HepG2 (cell line): Measurements from ENCODE around the gene C7orf57. TPM values are rescaled to one million over a fixed set of nuclear protein-coding genes. Genes with fewer than 3 reads are reported as not detected.
A peak's percentile ranks its signal among the peaks of the same experiment; 100 is the strongest.

Experiments
- ATAC-seq: fragments of 200-7000 bp; cut with Tn5 transposase; 3 replicates; pipeline ENCODE4 v1.9.1; 2020; ENCODE audit warnings: mild to moderate bottlenecking, moderate library complexity
- BruUV-seq: library from RNA; stranded (reverse); fragments of 400-500 nt; replicated peaks from 2 replicates; lab custom pipeline; 2021; lab: Mats Ljungman, UMichigan
- CTCF ChIA-PET: fragments of 300-600 bp; formaldehyde crosslinking; extraction: SDS; loops from one replicate; lab custom pipeline; 2021; ENCODE audit warnings: low total read pairs, inconsistent platforms, low intra/inter-chr PET ratio; lab: Yijun Ruan, JAX
- POLR2A ChIA-PET: fragments of 350-600 bp; sonication (Branson Sonifier 250); formaldehyde crosslinking; loops from one replicate; lab custom pipeline; 2020; ENCODE audit warnings: antibody characterized with exemption, inconsistent platforms; lab: Yijun Ruan, JAX
- DNase-seq: peaks from one replicate; pipeline ENCODE4 v3.0.0-alpha.2; 2015; ENCODE audit warnings: low spot score
- FAIRE-seq: peaks from 3 replicates; lab custom pipeline; 2011; peaks lifted over from hg19 to GRCh38; lab: Jason Lieb, UNC
- H2AFZ ChIP-seq: one replicate; pipeline ENCODE4 v1.6.1; 2011; ENCODE audit warnings: low read length, inconsistent platforms
- H3K27ac ChIP-seq: fragments of 300-600 bp; 3 replicates; pipeline ENCODE4 v1.8.0; 2011; ENCODE audit warnings: mixed run types, mild to moderate bottlenecking, mixed read lengths, low read length, inconsistent platforms; ENCODE audit not compliant: insufficient read depth; ENCODE audit errors: extremely low read length
- H3K27me3 ChIP-seq, 2 experiments: fragments of 200-600 bp in 1 of 2; 2 replicates in 1 of 2; 3 replicates in 1 of 2; pipeline versions ENCODE4 v1.6.0 to v1.8.0; 2011; ENCODE audit warnings: low read length in 2 of 2, mild to moderate bottlenecking in 2 of 2, moderate library complexity in 2 of 2, inconsistent platforms in 1 of 2; ENCODE audit not compliant: insufficient read depth in 2 of 2, control insufficient read depth in 1 of 2
- H3K36me3 ChIP-seq, 2 experiments: fragments of 200-600 bp in 1 of 2; replicated peaks in 1 of 2; 2 replicates in 1 of 2; 3 replicates in 1 of 2; pipeline versions ENCODE4 v1.5.1 to v1.8.0; 2011; ENCODE audit warnings: low read length in 2 of 2, inconsistent platforms in 1 of 2; ENCODE audit not compliant: insufficient read depth in 2 of 2, control insufficient read depth in 1 of 2
- H3K4me1 ChIP-seq: 2 replicates; pipeline ENCODE4 v1.5.1; 2012; ENCODE audit warnings: low read length, inconsistent platforms; ENCODE audit not compliant: insufficient read depth
- H3K4me2 ChIP-seq: 2 replicates; pipeline ENCODE4 v1.6.0; 2011; ENCODE audit warnings: low read depth, low read length, inconsistent platforms
- H3K4me3 ChIP-seq, 3 experiments: fragments of 200-600 bp in 1 of 3; sonication (generic), shearing (Covaris generic) in 1 of 3; replicated peaks in 1 of 3; 2 replicates each; pipeline ENCODE4 v1.5.1; 2011 to 2016; ENCODE audit warnings: low read length in 3 of 3, inconsistent platforms in 2 of 3, low read depth in 2 of 3, mild to moderate bottlenecking in 2 of 3, control low read depth in 1 of 3, mixed read lengths in 1 of 3; ENCODE audit not compliant: insufficient read depth in 1 of 3
- H3K79me2 ChIP-seq: one replicate; pipeline ENCODE4 v1.6.1; 2011; ENCODE audit warnings: low read length, inconsistent platforms; ENCODE audit not compliant: insufficient read depth
- H3K9ac ChIP-seq: 2 replicates; pipeline ENCODE4 v1.6.0; 2011; ENCODE audit warnings: mild to moderate bottlenecking, low read depth, low read length, inconsistent platforms; ENCODE audit not compliant: insufficient read depth
- H3K9me3 ChIP-seq: 2 replicates; pipeline ENCODE4 v1.5.1; 2012; ENCODE audit warnings: mild to moderate bottlenecking, low read length
- H4K20me1 ChIP-seq: 2 replicates; pipeline ENCODE4 v1.6.0; 2011; ENCODE audit warnings: inconsistent platforms, mild to moderate bottlenecking, low read length, moderate library complexity; ENCODE audit not compliant: insufficient read depth
- CREB1 ChIP-seq, 2 experiments: fragments of 450-650 bp in 1 of 2; IDR thresholded peaks; 2 replicates each; pipeline ENCODE4 v1.6.1; 2016 to 2017; ENCODE audit warnings: control low read depth in 1 of 2, mild to moderate bottlenecking in 1 of 2, missing compliant biosample characterization in 1 of 2, missing genetic modification characterization in 1 of 2
- CTCF ChIP-seq: sonication (generic); formaldehyde crosslinking; IDR thresholded peaks from 2 replicates; pipeline ENCODE4 v1.5.0; 2020; ENCODE audit warnings: mild to moderate bottlenecking, missing genetic modification reagents, moderate library complexity
- LRRFIP1 ChIP-seq: sonication (generic); formaldehyde crosslinking; conservative IDR thresholded peaks from 2 replicates; pipeline ENCODE4 v1.4.0; 2020; ENCODE audit warnings: missing genetic modification reagents
- WGBS: methylation state at CpG from one replicate; pipeline ENCODE4 v1.1.6; 2017; ENCODE audit warnings: low lambda C conversion rate; 5-methylcytosine and 5-hydroxymethylcytosine counted together
- in situ Hi-C: cut with HindIII; loops from 2 replicates; pipeline ENCODE4 v1.10.0; 2017; ENCODE audit warnings: low pct_unique_long_range_greater_than_20kb; ENCODE audit not compliant: extremely low pct_ligation_motif_present
- intact Hi-C: fragments of 100-400 bp; cut with micrococcal nuclease; formaldehyde crosslinking; loops from one replicate; pipeline ENCODE4 v1.10.0; 2022; ENCODE audit not compliant: unreplicated experiment
- polyA plus RNA-seq, 8 experiments: library from polyadenylated mRNA; depleted of rRNA in 3 of 8; stranded (reverse) in 7 of 8; unstranded in 1 of 8; fragments of >200 nt; fragmentation: Illumina TruSeq in 4 of 8; extraction: Trizol in 4 of 8; gene quantifications; 2 replicates each; pipeline versions ENCODE4 v1.2.1 to v1.2.3, GENCODE V29; 2011 to 2016; ENCODE audit warnings: low read depth in 4 of 8, missing spikeins in 1 of 8, mixed read lengths in 1 of 8; ENCODE audit not compliant: insufficient read depth in 1 of 8
- total RNA-seq, 5 experiments: library from RNA; depleted of rRNA; stranded (reverse); fragments of >200 nt; fragmentation: Illumina TruSeq; extraction: Trizol; gene quantifications; 2 replicates each; pipeline ENCODE4 v1.2.3, GENCODE V29; 2016; ENCODE audit warnings: low read depth in 1 of 5

C7orf57 gene
- total and polyA plus RNA-seq, 2 of the 13 experiments (the other 11 are each of a cell fraction or from before 2014, with no cell fraction given) = not detected

DNA sequence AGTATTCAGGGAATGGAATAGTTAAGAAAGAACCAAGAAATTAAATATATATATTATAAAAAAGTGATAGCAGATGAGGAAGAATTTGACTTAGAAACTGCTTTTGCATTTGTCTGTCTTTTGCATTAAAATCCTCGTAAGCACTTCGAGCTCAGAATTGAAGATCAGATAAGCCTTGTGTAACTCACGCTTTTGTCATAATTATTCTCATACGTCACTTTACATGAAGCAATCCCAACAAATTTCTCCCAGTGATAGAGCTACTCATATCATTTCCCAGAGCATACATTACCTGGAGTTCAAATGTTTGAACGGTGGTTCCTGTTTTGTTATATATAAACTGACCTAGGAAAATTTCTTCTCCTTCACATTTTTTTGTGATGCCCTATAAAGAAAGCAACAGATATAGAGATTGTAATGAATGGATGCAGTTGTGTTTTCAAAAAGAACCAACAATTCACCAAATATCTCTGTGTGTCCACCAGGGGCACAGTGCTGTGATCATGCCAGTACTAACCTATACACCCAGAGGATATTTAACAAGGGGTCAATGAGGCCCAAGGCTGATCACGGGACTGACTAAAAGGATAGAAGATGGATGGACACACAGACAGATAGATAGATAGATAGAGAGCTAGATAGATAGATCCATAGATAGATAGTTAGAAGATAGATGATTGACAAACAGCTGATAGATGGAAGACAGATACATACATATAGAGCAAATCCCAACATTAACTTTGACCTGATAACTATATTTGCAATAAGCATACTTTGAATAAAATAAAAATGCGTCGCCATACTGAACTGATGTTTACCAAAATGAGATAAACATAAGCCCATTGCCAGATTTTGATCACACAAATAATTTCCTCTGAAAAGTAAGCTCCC, 46.6 kb upstream of the C7orf57 start:
- DNase-seq = peak; percentile 13
- POLR2A ChIA-PET = interaction anchor here (1.8 kb wide), 1 partner anchor 151 kb away, joined by 4 read pairs; no protein-coding TSS in a partner anchor
- CTCF ChIA-PET = interaction anchor here (2.0 kb wide), 1 partner anchor 121 kb away, joined by 7 read pairs; no protein-coding TSS in a partner anchor

More for the DNA sequence above, 46.6 kb upstream of the C7orf57 start:
- Histone ChIP-seq H3K9me3 (no peaks in the 10 kb centered on the region), H3K27ac (no peak overlapping the region), H3K36me3 (no peaks in the 10 kb centered on the region), H3K4me3 (no peak overlapping the region), H4K20me1 (no peaks in the 10 kb centered on the region), H3K27me3 (0 out of 5 replicates have a peak, but pooled peaks cover 0 to 6% of the 10 kb centered on the region in 2 experiments), H2AFZ (no peak overlapping the region), H3K79me2 (no peaks in the 10 kb centered on the region), H3K4me2 (peak overlapping the region; percentile 16; the same call in 1 of the 2 replicates), H3K4me1 (peaks cover 40% of the 10 kb centered on the region), H3K9ac (no peak overlapping the region)
- ATAC-seq (peak; percentile 61), FAIRE-seq (no peak)
- no peak for TF ChIP-seq LRRFIP1 (CRISPR knock-in tag)
- TF ChIP-seq CTCF (CRISPR knock-in tag) = 0 out of 2 replicates have a peak, but pooled peaks have one; percentile 21
- peak; percentile 67 for TF ChIP-seq CREB1 (IDR thresholded peaks at IDR 0.05)
- TF ChIP-seq CREB1 (CRISPR knock-in tag; IDR thresholded peaks at IDR 0.05) = no peak
- no TSS peak for BruUV-seq
- WGBS = 27% methylated on average over 8 of the region's 8 CpGs
- intact Hi-C loops (no loop called here), in situ Hi-C loops (no loop called here)
